Esophagus mucosa (tissue), 1 donor: Measurements from ENCODE around the gene GIGYF2. TPM values are rescaled to one million over a fixed set of nuclear protein-coding genes. Genes with fewer than 3 reads are reported as not detected.
A peak's percentile ranks its signal among the peaks of the same experiment; 100 is the strongest.
"Not testable (repeated sequence)": the region's sequence is repeated elsewhere in the genome, so short reads cannot be mapped to it uniquely, and the experiment has no call there.

ENCODE experiments used
- ATAC-seq: fragments of 200-7000 bp; cut with Tn5 transposase; one replicate; pipeline ENCODE4 v1.9.1; 2020
- total RNA-seq: library from RNA; stranded (reverse); gene quantifications from one replicate; pipeline ENCODE4 v1.2.4, GENCODE V29; 2023
- donor health status: DM: yes; HTN: yes; CAD: no.

The GIGYF2 gene
- total RNA-seq, 1 donor from 2014 or later = 31.7 TPM

DNA sequence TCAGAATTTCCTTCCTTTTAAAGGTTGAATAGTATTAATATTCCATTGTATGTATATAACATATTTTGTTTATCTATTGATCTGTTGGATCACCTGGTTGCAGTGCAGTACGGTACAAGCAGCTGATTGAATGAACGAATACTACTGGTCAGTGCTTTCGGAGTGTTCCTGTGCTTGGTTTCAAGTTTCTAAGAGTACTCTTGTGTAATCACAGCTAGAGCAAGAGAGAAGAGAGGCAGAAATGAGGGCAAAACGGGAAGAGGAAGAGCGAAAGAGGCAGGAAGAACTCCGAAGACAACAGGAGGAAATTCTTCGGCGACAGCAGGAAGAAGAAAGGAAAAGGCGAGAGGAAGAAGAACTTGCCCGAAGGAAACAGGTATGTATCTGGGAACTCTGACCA is 119.5 kb downstream of the GIGYF2 start:
- ATAC-seq = no peak

DNA sequence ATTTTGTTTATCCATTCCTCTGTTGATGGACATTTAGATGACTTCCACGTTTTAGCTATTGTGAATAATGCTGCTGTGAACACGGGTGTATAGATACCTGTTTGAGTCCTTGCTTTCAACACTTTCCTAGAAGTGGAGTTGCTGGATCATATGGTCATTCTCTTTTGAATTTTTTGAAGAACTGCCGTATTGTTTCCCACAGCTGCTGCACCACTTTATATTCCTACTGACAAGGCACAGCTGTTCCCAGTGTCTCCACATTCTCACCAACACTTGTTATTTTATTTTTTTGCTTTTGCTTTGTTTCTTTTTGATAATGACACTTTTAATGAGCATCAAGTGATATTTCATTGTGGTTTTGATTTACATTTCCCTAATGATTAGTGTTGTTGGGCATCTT is 120.6 kb downstream of the GIGYF2 start:
- no peak for ATAC-seq

DNA sequence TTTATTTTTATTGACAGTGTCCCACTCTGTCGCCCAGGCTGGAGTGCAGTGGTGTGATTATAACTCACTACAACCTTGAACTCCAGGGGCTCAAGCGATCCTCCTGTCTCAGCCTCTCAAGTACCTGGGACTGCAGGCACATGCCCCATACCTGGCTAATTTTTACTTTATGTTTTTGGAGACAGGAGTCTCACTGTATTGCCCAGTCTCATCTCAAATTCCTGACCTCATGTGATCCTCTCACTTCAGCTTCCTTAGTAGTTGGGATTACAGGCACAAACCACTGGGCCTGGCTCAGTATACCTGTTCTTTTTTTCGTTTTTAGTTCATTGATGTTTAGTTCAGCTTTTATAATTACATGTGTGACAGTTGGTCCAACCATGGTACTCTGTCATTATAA is 132.9 kb downstream of the GIGYF2 start:
- no peak for ATAC-seq

DNA sequence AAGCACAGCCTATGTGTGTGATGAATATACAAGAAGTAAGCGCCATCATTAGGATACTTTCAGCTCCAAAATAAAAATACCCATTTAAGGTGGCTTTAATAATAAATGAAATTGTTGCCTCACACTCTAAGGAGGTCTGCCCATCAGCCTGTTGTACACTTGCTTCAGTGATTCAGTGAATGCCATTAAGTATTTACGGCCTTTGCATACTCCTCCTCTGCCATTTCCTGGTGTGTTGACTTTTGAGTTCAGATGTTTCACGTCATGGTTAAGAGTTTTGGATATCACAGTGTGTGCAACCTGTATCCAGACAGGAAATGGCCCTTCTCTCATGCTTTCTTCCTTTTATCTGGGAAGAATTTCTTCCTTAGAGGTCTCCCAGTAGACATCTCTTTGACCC is 134.4 kb downstream of the GIGYF2 start:
- no peak for ATAC-seq

DNA sequence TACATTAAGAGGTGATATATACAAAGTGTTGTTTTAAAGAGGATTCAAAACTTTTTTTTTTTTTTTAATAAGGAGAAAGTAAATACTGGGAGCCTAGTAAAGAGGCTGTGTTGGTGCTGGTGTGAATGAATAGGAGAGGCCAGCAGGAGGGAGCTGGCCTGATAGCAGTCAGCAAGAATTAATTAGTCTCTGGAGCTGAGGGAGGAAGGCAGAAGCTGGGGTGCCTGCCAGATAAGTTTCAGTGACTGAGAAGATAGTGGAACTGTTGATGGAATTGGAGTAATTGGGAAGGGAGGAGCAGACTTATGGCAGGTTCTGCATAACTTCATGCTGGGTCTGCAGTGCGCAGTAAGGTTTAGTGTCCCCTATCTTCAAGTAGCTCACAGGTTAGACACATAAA is 136.7 kb downstream of the GIGYF2 start:
- ATAC-seq = no peak

DNA sequence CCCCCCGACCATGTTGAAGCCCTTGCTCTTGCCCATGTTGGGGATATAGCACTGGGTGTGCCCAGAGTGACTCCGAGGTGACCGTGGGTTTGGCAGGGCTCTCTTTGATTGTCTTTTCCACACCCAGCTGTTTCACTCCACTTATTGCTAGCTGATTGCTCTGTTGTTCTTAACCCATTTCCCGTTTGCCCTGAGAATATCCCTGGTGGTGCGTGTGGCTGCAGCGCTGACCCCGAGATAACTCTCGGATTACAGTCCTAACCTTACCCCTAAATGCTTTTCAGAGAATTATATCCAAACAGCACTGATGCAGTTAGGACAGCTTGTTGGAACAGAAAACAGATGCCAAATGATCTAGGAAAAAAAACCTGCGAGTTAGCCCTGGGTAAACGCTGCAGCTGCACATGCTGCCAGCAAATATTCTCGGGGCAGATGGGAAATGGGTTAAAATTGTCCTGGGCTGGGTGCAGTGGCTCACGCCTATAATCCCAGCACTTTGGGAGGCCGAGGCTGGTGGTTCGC is 138.6 kb downstream of the GIGYF2 start:
- no peak for ATAC-seq

DNA sequence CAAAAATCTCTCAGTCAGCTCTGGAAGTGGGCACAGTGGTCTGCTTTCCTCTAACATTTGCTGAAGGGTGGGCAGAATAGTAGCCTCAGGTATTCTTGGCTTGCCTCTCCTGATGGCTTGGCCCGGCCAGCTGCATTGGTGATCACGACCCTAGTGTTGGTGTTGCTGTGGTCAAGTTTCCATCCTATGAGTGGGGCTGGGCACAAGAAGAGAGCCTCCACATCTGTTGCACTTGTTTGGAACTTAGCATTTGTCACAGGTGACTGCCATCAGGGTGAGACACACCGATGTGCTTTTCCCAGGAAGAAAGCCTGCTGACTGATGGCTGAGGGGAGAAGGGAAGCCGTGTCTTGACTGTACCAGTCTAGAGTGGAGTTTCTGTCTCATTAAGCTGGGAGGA is 139.8 kb downstream of the GIGYF2 start:
- ATAC-seq = no peak

DNA sequence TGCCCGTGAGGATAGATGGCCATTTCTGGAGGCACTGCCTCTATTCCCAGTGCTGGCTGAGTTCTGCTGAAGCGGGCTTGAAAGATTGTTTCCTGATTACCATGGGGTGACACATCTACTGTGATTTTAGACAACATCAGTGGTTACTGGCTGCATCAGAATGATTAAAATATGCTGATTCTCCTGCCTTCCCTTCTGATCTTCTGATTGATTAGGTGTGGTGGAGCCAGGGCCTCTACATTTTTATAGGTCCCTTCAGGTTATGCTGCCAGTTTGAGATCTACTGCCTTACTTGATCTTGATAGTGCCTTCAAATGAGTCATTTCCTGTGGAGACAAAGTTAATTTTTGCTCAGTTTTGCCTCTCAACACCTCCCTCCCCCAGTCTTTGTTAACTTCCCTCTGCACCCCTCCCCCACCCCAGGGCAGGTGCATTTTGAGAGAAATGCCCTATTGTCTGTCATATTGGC is 141.3 kb downstream of the GIGYF2 start:
- ATAC-seq = no peak

DNA sequence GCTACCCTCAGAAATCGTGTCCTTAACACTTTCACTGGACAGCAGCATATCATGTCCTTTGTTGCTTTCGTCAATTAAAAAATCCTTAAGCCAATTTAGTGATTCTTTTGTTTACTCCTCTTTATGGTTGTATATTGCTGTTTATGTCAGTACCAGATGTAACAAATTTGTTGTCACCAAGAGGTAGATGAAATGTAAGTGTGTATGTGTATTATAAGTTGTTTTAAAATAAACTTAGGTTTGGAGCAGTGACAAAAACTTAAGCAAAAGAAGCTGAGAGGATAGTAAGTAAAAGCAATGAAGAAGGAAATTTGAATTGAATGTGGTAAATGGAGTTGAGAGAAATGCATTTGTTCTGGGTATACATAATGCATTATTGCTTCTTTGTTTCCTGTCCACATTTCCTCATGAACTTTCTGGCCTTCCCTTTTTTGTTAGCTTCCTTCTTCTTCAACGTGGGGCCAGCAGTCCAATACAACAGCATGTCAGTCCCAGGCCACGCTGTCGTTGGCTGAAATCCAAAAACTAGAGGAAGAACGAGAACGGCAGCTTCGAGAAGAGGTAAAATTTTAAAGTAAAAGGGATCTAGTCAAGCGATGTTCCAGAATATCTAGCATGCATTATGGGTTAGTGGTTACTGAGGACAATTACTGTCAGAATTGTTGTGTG is 142.4 kb downstream of the GIGYF2 start:
- ATAC-seq = no peak

DNA sequence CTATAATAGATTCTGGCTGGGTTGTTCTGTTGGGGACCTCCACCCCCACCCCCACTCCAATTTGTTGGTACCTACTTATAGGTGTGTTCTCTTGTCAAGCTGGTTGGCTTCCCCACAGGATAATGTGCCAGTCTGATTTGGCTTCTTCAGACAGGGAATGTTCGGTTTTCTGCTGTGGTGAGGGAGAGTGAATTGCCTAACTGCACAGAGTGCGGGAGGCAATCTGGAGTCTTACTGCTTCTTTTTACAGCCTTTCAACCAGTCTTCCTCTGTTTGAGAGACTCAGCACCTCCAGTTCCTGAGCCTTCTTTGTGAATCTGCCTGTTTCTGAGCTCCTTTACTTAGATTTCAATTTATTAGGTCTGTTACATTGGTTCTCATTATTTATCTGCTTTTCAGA is 145.6 kb downstream of the GIGYF2 start:
- ATAC-seq = no peak

DNA sequence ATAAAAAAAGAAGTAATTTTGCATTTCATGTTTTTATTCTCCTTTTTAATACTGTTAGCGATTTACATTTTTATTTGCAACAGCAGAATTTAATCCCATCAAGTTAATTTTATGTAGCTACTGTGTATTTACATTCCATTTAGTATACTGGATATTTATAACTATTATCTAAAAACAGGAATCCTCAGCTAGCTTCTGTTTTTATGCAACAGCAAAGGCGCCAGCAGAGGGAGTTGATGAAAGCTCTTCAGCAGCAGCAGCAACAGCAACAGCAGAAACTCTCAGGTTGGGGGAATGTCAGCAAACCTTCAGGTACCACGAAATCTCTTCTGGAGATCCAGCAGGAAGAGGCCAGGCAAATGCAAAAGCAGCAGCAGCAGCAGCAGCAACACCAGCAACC is 146.7 kb downstream of the GIGYF2 start:
- ATAC-seq = no peak

DNA sequence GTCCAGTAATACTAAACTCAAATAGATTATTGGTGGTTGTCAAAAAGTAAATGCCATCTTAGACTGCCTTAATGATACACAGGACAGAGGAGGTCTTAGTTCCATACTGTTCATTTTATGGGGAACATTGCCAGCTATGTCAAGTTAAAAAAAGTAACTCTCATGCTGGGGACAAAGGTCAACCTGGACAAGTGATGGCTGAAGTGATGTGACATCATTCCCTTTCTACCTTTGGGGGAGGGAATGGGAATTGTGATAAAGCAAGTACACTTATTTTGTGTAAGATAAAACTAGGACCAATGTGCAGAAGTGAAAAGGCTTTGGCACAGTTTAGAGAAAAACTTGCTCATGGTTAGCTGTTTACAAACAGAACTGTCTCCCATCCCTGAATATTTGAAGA is 148.9 kb downstream of the GIGYF2 start:
- ATAC-seq = no peak

DNA sequence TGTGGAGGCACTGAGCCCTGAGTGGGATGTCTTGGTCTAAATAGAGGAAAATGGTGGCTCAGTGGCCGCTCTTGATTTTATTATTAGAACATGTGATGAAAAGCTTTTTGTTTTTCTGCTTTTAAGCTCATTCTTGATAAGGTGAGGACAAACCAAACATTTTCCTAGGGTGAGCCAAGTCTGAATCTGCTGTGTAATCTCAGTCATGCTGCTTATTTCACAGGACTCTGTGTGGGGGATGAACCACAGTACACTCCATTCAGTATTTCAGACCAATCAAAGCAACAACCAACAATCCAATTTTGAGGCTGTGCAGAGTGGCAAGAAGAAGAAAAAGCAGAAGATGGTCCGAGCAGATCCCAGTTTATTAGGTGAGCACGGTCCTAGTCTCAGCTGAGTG is 152.9 kb downstream of the GIGYF2 start:
- no peak for ATAC-seq

DNA sequence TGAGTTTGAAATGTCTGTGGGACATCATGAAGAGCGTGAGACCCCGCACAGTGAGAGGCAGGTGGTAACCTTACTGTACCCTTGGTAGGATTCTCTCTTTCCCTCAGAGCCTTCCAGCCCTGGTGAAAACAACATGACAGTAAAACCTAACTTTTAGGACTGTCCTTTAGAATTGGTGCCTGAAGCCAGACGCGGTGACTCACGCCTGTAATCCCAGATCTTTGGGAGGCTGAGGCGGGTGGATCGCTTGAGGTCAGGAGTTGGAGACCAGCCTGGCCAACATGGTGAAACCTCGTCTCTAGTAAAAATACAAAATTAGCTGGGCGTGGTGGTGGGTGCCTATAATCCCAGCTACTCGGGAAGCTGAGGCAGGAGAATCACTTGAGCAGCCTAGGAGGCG is 154.9 kb downstream of the GIGYF2 start:
- not testable (repeated sequence) for ATAC-seq

DNA sequence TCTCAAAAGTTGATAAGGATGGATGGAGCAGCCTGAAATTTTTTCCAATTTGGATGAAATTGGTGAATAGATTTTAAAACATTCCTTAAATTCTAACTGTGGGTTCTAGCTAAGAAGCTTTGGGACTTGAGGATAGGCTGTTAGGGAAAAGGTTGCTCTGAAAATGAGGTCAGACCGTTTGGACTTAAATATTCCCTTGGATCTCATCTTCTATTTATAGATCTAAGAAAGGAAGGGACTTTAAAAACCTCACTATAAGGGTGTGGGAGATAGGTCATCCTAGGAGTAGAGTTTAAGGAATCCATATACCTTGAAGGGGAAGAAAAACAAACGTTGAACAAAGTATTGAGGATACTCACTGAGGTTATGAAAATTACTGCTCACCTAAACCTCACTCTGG is 155.5 kb downstream of the GIGYF2 start:
- ATAC-seq = no peak

DNA sequence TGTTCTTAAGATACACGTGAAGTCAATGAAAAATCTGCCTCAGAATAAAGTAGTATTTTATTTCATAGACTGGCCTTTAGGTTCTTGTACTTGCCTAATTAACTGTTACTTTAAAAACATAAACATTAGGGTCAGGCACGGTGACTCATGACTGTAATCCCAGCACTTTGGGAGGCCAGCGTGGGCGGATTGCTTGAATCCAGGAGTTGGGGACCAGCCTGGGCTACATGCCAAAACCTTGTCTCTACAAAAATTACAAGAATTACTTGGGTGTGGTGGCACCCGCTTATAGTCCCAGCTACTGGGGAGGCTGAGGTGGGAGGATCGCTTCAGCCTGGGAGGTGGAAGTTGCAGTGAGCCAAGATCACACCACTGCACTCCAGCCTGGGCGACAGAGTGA is 157.0 kb downstream of the GIGYF2 start:
- ATAC-seq = no peak

DNA sequence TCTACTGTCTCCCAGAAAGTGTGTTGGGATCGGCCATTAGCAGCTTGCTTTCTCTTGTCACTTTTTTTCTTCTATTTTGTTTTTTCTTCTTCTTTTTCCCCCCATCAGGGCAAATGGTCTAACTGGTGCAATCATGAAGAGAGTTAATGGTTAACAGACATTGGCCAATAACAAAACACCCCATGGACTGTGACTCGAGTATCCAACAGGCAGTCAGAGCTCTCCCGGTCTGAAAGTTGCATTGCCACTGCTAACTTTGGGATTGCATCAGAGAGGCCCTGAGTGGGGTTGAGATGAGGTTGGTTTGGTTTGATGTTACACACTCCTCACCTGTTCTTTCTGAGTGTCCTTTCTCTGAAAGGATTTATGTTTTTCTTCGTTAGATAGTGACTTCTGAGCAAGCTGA is 160.0 kb downstream of the GIGYF2 start:
- no peak for ATAC-seq

DNA sequence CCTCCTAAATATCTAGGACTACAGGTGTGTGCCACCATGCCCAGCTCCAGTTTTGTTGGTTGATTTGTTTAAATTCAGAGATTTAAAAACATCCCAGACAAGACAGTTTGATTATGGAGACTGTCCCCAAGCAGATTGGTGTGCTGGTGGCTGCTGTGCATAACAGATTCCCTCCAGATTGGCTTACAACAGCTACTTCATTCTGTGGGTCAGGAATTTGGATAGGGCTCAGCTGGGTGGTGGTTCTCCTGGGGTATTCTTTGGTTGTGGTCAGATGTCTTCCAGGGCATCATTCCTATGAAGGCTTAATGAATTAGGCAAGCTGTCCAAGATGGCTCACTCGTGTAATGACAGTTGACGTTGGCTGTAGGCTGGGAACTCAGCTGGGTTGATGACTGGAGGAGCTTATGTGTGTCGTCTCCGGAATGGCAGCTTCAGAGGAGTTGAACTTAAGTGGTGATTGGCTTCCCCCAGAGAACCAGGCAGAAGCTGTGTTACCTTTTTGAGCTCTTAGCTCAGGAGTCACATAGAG is 162.3 kb downstream of the GIGYF2 start:
- ATAC-seq = no peak

DNA sequence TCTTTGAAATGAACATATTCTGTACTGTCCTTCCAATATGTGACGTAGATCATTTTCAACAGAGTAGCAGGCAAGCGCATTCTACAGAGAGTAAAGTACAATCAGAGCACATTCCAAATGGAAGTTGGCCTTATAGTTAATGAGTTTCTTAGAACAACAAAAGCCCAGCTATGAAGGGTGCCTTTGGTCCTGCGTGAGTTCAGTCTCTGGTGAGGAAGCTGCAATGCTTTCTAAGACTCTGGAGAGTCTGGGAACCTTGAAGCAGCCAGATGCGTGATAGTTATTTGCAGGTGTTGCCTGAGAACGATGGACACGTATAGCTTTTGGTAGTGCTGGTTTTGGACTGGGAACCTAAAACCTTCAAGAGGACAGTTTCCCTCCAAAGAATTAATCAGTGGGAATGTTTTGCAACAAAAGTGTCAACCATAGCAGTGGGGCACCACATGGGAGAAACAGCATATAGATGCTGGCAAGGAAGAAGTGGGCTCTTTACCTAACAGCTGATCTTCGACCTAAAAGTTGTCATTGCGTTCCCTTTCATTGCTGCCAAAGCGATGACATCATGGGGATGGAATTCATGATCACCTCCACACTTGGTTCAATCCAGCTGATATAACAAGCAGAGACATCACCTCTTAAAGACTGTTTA is 163.6 kb downstream of the GIGYF2 start:
- no peak for ATAC-seq

DNA sequence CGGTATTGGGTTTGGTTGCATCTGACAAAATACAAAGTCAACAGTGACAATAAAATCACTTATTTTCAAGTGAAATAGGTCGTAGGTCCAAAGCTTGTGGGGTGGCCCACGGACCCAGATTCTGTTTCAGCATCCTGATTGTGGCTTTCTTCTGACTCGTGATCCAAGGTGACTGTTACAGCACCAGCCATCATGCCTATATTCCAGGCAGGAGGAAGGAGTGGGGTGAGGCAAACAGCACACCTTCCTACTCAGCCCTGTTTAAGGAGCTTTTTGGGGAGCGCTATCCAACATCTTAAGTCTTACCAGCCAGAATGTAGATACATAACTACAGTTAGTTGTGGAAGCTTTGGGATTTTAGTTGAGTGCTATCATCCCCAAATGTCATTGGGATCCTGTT is 164.2 kb downstream of the GIGYF2 start:
- ATAC-seq = no peak

DNA sequence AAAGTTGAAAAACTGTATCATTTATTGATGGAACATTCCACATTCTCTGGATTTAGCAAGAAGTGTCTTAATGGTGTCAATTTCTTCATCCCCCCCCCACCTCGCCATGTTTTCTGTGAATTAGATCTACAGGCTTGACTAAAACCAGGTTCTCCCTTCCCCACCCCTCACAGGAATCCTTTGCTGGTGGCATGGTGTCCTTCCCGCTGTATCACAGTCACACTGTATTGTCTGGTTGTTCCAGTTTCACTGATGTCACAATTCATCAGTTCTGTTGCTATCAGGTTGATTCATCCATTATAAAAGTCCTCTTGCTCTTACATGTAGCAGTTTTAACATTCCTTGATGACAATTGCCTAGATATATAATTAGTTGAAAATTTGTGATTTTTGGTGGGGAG is 166.9 kb downstream of the GIGYF2 start:
- peak; percentile 84 for ATAC-seq

DNA sequence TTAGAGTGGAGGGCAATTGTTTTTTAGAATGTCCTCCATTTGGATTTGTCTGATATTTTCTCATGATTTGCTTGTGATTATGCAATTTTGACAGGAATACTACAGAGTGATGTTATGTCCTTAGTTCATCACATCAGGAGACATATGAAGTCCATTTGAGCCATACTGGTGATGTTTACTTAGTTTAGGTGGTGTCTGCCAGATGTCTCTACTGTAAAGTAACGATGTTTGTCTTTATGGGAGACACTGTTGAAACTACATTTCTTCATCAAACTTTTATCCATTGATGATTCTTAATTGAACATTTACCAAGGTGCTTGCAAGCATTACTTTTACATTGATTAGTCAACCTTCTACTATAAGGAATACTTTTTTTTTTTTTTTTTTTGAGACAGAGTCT is 168.0 kb downstream of the GIGYF2 start:
- ATAC-seq = no peak

DNA sequence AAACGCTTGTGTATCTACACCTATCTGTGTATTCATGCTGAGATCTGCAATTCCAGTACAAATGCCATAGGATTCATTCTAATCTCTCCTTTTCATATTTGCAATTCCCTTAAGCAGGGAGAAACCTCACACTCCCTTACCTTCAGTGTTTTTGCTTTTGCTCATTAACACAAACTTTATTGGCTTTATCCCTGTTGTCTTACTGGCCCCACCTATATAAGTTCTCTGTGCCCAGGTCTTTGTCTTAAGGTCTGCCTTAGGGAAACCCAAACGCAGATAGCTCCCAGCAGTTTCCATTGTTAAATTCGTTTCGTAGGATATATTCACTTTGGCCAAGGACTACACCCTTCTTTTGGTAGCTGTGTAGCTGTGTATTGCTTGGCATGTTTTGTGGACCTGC is 169.0 kb downstream of the GIGYF2 start:
- ATAC-seq = no peak
